Colonic mucosa (tissue), 4 donors: Measurements from ENCODE around the gene SH3D19. TPM values are rescaled to one million over a fixed set of nuclear protein-coding genes. Genes with fewer than 3 reads are reported as not detected.

Experiments used
- DNase-seq: peaks from one replicate; pipeline ENCODE4 v3.0.0-alpha.2; 2020
- H3K27ac ChIP-seq: fragments of 200-600 bp; one replicate; pipeline ENCODE4 v1.8.0; 2021
- H3K27me3 ChIP-seq: fragments of 200-600 bp; one replicate; pipeline ENCODE4 v1.8.0; 2021
- H3K36me3 ChIP-seq: fragments of 200-600 bp; one replicate; pipeline ENCODE4 v1.8.0; 2021
- H3K4me1 ChIP-seq: fragments of 200-600 bp; one replicate; pipeline ENCODE4 v1.8.0; 2021; ENCODE audit warnings: mild to moderate bottlenecking
- H3K4me3 ChIP-seq: fragments of 200-600 bp; one replicate; pipeline ENCODE4 v1.8.0; 2021
- H3K9ac ChIP-seq, 2 donors: one replicate each; pipeline ENCODE4 v1.7.0; 2013; ENCODE audit warnings: control low read depth in 2 of 2, low read depth in 2 of 2, low read length in 2 of 2
- H3K9me3 ChIP-seq: fragments of 200-600 bp; one replicate; pipeline ENCODE4 v1.8.0; 2021
- intact Hi-C: fragments of 100-400 bp; cut with DNase I; formaldehyde crosslinking; loops from one replicate; pipeline ENCODE4 v1.14.1; 2022
- total RNA-seq, 2 donors: library from RNA; stranded (reverse); fragmentation: NEBNext Ultra II Directional in 1 of 2; extraction: Animal tissue kit (Norgen Biotek cat#: 25700) in 1 of 2; gene quantifications; one replicate each; pipeline ENCODE4 v1.2.1, GENCODE V29; 2021
- TF ChIP-seq, protein P1 (sequence below): fragments of 200-600 bp; IDR thresholded peaks from one replicate; pipeline ENCODE4 v1.8.0; 2022; ENCODE audit warnings: antibody characterized with exemption, mild to moderate bottlenecking
- donor health status: healthy.
- donor health status: DM: no; HTN: no; CAD: no.
- donor health status: DM: no; HTN: no; CAD: no.

The SH3D19 gene
- total RNA-seq, 2 donors from 2014 or later, result 75.5 to 104 TPM

GRCh38 chr4:151192556-151193235, 132.7 kb downstream of the SH3D19 start:
- Histone ChIP-seq H3K27ac (no peak overlapping the region), H3K9me3 (no peaks in the 10 kb centered on the region), H3K36me3 (no peaks in the 10 kb centered on the region), H3K4me3 (no peak overlapping the region), H3K9ac (no peak overlapping the region), H3K4me1 (no peaks in the 10 kb centered on the region), H3K27me3 (no peaks in the 10 kb centered on the region)
- intact Hi-C loops, result no loop called here
- no peak for DNase-seq
- TF ChIP-seq, protein P1, sequence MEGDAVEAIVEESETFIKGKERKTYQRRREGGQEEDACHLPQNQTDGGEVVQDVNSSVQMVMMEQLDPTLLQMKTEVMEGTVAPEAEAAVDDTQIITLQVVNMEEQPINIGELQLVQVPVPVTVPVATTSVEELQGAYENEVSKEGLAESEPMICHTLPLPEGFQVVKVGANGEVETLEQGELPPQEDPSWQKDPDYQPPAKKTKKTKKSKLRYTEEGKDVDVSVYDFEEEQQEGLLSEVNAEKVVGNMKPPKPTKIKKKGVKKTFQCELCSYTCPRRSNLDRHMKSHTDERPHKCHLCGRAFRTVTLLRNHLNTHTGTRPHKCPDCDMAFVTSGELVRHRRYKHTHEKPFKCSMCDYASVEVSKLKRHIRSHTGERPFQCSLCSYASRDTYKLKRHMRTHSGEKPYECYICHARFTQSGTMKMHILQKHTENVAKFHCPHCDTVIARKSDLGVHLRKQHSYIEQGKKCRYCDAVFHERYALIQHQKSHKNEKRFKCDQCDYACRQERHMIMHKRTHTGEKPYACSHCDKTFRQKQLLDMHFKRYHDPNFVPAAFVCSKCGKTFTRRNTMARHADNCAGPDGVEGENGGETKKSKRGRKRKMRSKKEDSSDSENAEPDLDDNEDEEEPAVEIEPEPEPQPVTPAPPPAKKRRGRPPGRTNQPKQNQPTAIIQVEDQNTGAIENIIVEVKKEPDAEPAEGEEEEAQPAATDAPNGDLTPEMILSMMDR, result no peak

- Histone ChIP-seq H3K4me3 (no peak overlapping the region), H3K27ac (no peak overlapping the region), H3K9ac (no peak overlapping the region), H3K27me3 (no peaks in the 10 kb centered on the region), H3K9me3 (no peaks in the 10 kb centered on the region), H3K36me3 (no peaks in the 10 kb centered on the region), H3K4me1 (no peaks in the 10 kb centered on the region)
- intact Hi-C loops, result no loop called here
- TF ChIP-seq, protein P1, result no peak
- DNase-seq, result no peak
Measured at GRCh38 chr4:151184523-151185458, 140.6 kb downstream of the SH3D19 start.

DNA sequence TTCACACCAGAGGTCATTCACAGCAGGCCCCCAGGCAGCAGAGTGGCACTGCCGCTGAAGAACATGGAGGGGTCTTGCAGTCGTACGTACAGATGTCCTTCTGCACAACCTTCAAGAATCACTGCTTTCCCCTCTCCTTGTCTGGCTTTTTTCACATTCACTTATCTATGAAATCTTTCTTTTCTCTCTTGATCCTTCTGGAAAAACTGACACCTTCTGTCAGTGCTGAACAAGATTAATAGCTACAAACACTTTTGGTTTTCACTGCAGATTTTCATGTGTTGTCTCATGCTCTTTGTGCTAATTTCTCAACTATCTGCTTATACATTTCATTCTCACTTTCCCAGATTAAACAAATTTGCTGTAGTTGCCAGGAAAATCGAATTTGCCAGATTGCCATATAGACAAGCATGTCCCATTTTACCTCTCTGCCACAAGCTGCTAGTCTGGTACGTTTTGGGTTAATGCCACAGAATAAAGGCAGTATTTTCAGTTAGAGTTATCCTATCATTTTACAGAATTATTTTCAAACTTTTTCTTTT, 142.9 kb downstream of the SH3D19 start:
- Histone ChIP-seq H3K4me1 (no peaks in the 10 kb centered on the region), H3K36me3 (no peaks in the 10 kb centered on the region), H3K27me3 (no peaks in the 10 kb centered on the region), H3K9ac (no peak overlapping the region), H3K4me3 (no peak overlapping the region), H3K27ac (no peak overlapping the region), H3K9me3 (no peaks in the 10 kb centered on the region)
- TF ChIP-seq, protein P1, result no peak
- intact Hi-C loops, result no loop called here
- DNase-seq, result no peak

DNA sequence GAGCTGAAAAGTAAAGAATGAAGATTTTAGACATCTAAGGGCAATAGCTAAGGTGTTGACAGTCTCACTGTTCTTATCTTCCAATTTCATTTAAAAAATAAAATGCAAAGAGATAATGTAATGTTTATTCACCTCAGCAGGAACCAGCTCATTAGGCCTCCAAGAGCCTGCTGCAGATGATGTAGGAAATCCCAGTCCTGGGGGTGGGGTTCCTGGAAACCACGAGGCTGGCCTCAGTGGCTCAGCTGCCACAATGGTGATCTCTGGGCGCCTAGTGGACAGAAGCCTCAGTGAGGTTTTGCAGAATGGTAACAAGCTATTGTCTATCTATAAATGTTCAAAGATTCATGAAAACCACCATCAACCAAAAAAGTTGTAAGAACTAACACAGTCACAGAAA, 148.7 kb downstream of the SH3D19 start:
- no peak for DNase-seq
- no peak overlapping the region for H3K9ac ChIP-seq
- intact Hi-C loops, result no loop called here

More for the DNA sequence above, 148.7 kb downstream of the SH3D19 start:
- H3K27ac ChIP-seq, result no peak overlapping the region
- no peaks in the 10 kb centered on the region for H3K9me3 ChIP-seq
- no peaks in the 10 kb centered on the region for H3K36me3 ChIP-seq
- H3K4me3 ChIP-seq, result no peak overlapping the region
- no peaks in the 10 kb centered on the region for H3K4me1 ChIP-seq
- TF ChIP-seq, protein P1, result no peak
- H3K27me3 ChIP-seq, result no peaks in the 10 kb centered on the region
